Hematopoietic multipotent progenitor cell (in vitro differentiated cells): ENCODE measurements around the gene TADA3. TPM values are rescaled to one million over a fixed set of nuclear protein-coding genes. Genes with fewer than 3 reads are reported as not detected.

Experiments used
- DNase-seq, 3 donors: peaks; one replicate each; pipeline ENCODE4 v3.0.0-alpha.2; 2011 to 2015; ENCODE audit warnings: low read depth in 2 of 3, low spot score in 2 of 3
- total RNA-seq: library from RNA; depleted of rRNA; stranded (reverse); fragments of >200 nt; gene quantifications from one replicate; pipeline ENCODE4 v1.2.3, GENCODE V29; 2012

TADA3 gene
- total RNA-seq, 1 donor: 41.5 TPM

DNA sequence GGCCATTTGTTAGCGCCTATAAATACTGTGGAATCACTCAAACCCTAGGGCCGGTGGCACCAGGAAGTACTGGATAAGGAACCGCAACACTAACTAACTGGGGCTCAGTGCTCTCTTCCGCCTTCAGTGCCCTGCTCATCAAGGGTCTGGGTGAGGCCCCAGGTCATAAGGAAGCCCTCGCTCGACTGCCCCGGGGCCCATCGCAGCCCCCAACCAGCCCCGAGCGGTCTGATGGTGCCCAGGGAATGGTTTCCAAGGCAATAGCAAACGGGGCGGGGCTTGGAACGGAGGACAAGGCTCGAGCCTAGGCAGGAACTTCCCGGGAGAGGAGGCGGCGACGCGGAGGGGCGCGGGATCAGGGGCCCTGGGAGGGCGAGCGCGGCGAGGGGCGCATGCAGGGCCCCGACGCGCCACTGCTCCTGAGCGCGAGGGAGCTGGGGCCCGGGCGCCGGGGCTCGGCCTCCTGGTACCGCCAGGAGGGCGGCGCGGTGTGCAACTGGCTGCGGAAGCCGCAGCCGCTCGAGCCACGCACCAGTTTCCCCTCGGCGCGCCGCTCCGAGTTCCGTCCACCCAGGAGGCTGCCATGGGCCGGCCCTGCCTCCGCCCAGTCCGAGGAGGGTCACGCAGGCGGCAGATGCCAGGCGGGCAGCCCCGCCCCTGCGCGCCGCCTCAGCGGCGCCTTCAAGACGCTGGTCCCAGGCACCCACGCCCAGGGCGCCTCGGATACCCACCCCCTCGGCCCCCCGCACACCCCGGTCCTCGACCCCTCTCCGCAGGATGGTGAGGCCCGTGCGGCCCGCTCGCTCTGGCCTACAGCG lies 17.6 kb upstream of the TADA3 start, which contains the start of gene TTLL3:
TTLL3 (plus strand) TSS at position 648 of the 818 bp plus-strand sequence. CDS start 400 bp downstream, outside the sequence.
- peak; percentile 37 to 57 (median 40) for DNase-seq

DNA sequence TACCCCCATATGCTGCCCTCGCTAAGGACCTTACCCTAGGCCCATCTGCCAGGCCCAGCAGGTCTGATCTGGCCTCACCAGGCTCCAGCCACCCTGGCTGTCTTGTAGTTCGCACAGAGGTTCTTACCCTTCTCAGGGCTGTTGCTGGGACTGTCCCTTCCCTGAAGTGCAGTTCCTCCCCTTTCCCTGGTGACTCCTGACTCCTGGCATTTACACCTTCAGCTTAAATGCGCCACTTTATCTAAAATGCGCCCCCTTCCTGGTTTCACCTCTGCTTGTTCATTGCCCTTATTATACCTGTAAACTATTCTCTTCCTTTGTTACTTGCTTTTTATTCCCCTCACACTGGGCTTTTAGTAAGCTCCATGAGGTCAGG lies 17.0 kb upstream of the TADA3 start:
- no peak for DNase-seq

DNA sequence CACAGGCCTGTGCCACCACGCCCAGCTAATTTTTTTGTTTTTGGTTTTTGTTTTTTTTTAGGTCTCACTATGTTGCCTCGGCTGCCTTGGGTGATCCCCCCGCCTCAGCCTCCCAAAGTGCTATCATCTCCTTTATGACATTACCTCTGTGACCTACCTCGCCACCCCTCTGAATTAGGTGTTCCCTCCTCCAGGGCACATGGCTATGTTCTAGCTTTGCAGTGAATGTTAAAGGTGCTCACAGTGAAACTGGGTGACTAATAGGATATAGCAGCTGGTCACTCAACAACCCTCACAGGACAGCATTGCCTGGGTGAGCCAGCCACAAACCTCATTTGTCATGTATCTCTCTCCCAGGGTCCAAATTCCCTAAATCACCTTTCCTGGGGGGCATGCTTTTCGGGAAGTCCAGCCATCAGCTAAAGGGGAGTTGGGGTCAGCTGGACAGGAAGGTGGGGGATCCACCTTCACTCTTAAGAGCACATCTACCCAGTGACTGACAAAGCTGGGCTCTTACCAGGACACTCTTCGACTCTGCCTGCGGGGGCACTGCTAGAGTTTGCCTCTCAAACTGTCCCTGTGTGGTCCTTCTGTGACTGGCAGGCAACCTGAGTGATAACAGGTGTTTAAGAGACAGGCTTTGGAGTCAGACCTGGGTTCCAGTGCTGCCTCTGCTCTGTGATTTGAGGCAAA lies 16.2 kb upstream of the TADA3 start:
- DNase-seq: peak; percentile 22 to 60 (median 42)

DNA sequence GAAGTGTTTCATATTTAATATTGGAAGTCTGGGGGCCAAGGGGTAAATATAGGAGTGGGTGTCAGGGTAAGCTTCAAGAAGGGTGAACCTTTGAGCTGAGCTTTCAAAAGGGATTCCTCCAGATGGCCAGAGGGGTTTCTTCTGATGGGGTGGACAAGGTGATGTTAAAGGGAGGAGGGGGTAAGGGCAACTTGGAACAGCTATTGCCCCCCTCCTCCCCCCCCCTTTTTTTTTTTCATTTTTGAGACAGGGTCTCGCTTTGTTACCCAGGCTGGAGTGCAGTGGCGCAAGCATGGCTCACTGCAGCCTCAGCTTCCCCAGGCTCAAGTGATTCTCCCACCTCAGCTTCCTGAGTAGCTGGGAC lies 15.7 kb upstream of the TADA3 start:
- DNase-seq: no peak

DNA sequence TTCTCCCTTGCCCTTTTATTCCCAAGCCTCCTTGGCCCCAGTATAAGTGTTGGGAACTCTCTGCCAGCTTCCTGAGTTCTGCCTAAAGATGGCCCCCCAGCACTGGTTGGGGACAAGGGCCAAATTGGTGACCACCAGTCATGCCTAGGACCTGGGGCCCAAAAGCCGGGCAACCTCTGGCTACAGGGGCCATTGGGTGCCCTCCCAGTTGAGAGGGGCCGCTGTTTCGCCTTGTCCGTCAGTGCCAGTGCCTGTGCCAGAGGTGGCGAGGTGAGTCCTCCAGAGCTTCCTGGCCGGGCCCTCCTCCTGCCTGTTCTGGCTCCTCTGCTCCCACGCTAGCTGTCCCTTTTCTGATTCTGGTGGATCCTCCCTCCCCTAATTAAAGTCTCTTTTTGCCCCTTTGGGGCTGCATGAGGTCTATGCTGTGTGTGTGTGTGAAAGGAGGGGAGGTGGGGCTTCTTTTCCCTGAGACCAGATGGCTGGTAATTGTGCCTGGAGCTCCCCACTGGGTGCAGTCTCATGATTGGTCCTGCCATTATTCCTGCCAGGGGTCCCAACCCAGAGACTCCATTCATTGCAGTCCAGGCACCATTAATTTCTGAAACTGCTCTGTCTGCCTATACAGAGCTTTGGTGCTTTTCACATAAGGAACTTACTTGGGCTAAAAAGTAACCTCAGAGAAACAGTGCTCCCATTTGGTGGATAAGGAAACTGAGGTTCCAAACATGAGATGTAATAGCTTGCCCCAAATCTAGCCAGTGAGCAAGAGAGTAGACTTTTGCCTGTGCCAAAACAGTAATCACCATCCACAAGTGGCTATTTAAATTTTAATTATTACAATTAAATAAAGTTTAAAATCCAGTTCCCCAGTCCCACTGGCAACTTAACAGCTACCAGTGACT lies 14.7 kb upstream of the TADA3 start:
- DNase-seq: no peak

DNA sequence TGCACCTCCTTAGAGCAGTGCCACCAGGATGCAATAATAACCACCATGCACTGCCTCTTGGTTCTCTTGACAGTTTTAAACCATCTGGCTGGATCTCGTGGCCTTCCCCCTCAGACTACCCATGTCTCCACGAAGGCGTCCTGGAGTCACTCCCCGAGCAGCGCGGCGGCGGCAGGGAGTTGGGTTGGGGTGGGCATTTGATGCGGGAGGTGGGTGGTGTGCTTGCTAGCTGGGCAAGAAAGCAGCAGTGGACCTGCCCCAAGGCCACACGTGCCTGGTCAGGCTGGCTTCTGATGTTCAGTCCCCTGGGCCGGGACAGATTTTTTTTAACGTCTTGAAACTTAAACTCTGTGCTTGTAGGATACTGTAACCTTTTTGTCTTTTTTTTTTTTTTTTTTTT lies 13.9 kb upstream of the TADA3 start:
- no peak for DNase-seq

DNA sequence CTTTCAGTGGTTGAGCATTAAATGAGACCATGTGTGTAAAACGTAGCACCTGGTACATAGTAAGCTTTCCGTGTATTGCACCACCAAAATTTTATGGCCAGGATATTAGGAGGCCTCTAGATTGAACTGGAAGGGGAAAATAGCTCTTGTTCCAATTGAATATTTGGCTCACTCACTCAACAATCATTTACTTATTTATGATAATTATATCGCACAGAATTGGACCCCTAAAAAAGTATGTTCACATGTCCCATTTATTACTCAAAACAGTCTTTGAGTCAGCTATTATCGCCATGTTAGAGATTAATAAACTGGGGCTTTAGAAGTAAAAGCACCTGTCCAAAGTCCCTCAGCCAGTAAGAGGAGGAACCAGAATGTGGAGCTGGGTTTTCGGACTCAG lies 12.7 kb upstream of the TADA3 start:
- no peak for DNase-seq

DNA sequence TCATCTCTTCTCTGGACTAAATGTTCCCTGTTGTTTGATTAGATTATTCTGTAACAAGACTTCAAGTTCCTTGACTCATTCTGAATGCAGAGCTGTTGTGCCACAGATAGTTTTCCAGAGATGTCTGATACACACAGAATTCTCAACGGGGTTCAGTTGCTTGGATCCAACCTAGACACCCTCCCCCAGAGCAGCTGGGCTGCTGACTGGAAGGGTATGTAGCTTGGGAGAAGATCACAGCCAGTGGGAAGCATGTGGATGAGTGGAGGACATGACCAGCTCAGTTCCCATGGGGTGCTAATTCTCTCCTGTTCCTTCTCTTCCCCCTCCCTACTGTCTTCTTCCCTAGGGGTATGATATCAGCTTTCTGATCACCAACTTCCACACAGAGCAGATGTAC lies 11.2 kb upstream of the TADA3 start:
- no peak for DNase-seq

DNA sequence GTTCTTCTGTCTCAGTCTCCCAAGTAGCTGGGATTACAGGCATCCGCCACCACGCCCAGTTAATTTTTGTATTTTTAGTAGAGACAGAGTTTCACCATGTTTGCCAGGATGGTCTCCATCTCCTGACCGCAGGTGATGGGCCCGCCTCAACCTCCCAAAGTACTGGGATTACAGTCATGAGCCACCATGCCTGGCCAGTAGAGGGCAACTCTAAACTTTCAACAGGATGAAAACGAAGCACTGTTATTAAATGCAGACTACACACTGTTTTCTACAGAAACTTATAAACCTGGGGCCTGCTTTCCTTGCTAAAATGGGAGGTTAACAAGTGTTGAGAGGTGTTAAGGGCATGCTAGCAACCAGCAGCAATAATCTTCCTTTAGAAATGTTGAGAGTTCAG lies 8.3 kb upstream of the TADA3 start:
- no peak for DNase-seq

DNA sequence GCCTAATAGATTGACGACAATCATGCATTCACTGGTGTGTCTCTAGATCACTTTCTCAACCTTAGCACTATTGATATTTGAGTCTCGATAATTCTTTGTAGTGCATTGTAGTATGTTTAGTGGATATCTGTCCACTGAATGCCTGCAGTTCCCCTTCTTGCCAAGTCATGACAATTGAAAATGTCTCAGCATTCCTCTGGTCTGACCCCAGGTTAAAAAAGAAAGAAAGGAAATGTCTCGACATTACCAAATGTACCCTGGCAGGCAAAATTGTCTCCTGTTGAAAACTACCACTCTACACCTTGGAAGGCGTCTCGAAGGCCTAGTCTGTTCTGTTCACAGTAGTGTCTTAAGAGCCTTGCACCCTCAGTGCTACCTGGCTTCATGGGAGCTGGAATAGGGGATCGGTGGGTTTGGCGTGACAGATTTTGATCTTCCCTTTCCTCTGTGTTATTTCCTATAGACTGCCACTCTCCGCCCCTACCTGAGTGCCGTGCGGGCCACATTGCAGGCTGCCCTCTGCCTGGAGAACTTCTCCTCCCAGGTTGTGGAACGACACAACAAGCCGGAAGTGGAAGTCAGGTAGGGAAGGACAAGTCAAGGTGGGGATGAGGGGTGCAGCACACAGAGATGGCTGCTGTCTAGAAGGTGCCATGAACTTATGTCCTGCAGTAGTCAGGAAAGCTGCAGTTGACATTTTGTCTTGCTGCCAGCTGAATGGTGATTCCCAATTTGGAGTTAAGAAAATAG lies 5.1 kb upstream of the TADA3 start:
- no peak for DNase-seq

DNA sequence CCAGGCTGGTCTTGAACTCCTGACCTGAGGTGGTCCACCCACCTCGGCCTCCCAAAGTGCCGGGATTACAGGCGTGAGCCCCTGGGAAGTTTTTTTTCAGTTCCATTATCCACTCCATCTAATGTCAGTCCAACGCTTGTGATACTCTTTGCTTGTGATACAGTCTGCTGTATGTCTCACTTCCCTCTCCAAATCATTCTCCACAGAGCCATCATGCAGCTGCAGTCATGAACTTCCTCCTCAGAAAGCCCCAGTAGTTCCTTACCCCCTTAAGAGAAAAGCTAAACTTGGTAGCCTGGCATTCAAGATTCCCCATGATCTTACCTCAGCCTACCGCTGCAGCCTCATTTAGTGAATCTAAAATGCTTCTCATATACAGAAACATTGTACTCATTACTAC lies 2.9 kb upstream of the TADA3 start:
- no peak for DNase-seq

DNA sequence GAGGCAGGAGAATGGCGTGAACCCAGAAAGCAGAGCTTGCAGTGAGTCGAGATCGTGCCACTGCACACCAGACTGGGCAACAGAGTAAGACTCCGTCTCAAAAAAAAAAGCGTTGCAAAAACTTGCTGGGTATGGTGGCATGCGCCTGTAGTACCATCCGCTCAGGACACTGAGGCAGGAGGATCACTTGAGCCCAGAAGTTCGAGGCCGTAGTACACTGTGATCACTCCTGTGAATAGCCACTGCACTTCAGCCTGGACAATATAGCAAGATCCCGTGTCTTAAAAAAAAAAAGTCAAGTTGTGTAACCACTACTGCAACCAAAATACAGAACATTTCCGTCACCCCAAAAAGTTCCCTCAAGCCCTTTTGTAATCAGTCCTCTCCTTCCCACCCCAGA lies 2.1 kb upstream of the TADA3 start:
- no peak for DNase-seq

DNA sequence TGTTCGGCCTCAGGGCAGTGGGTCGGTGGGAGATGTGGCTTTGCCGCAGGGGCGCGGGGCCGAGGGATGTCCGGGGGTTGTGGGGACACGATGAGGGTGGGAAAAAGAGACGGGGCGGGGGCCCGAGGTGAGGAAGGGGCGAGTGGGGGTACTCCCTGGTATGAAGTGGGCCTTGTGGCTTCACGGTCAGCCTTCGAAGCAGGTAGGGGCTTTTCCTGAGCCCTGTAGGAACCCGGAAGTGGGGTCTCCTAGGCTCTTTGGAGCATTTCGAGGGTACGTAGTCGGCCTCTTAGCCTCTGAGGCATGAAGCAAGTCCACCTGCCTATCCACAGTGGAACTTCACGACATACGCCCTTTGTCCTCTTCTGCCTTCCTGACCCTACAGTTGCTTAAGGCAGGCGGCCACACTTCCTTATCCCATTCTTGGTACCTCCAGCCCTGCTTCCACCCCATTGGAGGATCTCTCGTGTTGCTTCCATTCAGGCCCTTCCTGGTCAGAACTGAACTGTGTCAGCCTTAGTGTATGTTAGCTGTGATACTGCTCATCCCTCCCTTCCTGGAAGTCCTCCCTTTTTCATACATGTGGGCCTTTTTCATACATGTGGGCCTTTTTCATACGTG lies 998 bp upstream of the TADA3 start:
- DNase-seq: peak in 1 of 3 donors; percentile 35

DNA sequence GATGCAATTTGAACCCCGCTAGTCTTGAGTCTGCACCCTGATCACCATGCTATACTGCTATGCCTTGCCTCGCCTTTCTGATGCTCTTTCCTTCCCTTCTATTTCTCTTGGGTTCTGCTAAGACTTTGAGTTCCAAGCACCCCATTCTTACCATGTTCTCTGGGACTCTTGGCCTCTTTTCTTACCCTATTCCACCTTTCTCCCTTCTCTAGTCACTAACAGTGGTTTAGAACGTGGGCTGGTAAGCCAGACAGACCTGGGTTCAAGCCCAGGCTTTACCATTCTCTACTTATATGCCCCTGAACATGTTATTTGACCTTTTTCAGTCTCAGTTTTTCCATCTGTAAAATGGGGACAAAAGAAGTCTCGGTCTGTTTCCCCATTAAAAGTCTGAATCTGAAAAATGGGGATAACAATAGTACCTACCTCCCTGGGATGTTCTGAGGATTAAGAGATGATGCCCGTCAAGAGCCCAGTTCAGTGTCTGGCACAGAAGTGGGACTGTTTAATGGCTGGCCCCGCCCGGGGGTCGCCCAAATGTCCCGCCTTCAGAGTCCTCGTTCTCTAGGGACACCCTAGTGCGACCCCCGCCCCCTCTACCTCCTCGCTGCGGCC lies 376 bp downstream of the TADA3 start:
- DNase-seq: no peak

DNA sequence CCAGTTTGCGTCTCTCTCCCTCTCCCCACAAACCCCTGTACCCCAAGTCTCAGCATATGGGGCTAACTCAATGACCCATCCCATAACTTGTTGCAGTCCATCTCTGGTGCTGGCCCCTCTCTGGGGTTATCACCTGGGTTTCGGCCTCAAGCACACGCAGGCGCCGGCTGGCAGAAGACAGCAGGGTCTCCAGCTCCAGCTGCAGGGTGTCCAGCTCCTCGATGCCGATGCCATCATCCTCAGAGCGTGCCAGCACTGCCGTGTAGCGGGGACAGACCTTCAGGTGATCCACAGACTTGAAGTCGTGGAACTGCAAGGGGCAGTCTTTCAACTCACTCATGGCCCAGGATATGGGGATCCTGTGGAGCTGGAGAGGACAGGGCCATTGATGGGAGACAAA lies 1.1 kb downstream of the TADA3 start:
- DNase-seq: no peak

DNA sequence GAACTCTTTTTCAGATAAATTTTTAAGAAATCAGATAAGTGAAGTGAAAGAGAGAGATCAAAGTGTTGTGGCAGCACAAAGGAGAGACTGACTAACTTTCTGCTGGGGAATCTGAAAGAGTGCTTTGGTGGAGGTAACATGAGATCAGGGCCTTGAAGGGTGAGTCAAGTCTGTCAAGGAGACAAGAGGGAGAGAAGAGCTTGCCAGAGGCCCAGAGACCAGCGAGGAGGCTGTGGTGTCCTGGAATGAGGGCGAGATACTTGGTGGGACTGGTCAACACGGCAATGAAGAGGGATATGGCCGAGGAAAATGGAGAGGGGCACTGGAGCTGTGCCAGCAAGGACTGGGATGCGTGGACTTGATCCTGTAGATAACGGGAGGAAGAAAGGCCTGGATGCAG lies 4.6 kb downstream of the TADA3 start:
- DNase-seq: no peak

DNA sequence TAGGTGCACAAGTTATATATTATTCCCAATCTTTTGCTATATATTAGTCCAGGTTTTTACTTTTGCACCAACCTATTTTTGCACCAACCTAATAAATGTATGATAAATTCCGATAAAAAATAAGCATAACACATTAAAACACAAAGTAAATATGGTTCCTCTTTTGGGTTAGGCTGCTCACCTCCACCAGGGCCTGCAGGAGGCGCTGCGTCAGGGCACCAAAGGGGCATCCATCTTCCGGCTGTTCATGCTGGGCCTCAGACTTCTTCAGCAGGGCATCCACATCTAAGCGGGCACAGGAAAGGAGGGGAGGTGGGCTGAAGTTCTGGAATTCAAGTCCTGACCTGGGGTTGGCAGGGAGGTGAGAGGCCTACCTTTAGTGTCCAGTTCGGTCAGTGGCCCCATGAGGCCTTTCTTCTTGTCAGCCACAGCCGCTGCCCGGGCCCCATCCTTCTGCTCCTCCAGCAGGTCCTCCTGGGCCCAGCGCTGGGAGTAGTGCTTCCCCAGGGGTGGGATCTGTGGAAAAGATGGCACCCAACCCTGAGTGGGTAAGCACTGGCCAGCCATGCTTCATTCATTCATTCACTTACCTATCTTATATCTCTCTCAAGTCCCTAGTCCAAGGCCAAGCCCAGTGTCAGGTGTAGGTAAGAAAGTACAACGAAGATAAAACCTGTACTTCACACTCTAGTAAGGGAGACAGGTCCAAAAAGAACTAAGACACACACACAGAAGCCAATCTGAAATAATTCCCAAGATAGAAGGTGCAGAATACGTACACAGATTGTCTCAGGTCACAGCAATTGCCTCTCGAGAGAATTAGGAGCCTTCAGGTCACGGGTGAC lies 5.2 kb downstream of the TADA3 start:
- peak in 1 of 3 donors; percentile 37 for DNase-seq

DNA sequence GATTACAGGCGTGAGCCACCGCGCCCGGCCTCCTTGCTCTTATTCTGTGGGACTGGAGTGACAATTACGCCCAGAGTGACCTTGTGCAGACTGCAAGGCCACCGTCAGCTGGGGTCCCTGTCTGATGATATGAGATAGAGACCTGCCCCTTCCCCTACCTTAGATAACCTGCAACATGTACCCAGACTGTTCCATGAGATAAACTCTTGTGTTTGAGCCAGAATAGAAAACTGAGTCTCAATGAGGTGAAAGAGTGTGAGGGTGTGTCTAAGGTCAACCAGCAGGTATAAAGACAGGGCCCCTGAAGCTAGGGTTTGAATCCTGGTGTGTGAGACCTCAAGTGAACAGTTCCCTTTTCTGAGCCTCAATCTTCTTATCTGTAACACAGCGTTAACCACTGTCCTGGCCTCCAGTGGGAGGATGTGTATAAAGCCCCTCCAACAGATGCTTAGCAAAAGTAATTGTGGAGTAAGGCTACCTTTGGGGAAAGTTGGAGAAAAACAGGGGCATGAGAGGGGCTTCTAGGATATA lies 6.0 kb downstream of the TADA3 start:
- no peak for DNase-seq

DNA sequence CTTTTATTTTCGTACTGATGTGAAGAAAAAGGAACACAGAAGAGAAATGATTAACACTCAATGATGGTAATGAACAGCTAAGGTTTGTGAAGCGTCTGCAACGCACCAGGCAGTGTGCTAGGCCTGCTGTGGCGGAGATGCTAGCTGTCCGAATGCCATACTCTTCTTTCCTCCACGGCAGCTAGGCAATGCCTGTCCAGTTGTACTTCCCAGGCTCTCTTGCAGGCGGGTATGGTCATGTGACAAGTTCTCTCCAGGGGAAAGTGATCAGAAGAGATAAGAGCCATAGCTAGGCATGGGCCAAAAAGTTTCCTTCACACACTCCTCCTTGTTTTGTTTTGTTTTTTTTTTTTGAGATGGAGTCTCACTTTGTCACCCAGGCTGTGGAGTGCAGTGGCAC lies 6.7 kb downstream of the TADA3 start:
- DNase-seq: no peak
